Esophagus muscularis mucosa (tissue), 4 donors: ENCODE data around the gene SCARF2.

Experiments
- CTCF ChIP-seq, 3 experiments: fragments of 200-600 bp in 2 of 3; fragments of 450-650 bp in 1 of 3; sonication (generic) in 2 of 3; IDR thresholded peaks; one replicate each; pipeline ENCODE4 v1.5.1; 2017 to 2019; ENCODE audit warnings: antibody characterized with exemption in 3 of 3, mild to moderate bottlenecking in 2 of 3, moderate library complexity in 1 of 3
- EP300 ChIP-seq: sonication (generic); formaldehyde crosslinking; IDR thresholded peaks from one replicate; pipeline ENCODE4 v1.6.1; 2017; ENCODE audit warnings: antibody characterized with exemption
- POLR2A ChIP-seq: fragments of 450-650 bp; IDR thresholded peaks from one replicate; pipeline ENCODE4 v1.6.1; 2017; ENCODE audit warnings: antibody characterized with exemption, moderate library complexity, mild to moderate bottlenecking, low read depth
- POLR2AphosphoS5 ChIP-seq, 2 donors: sonication (generic); formaldehyde crosslinking; IDR thresholded peaks; one replicate each; pipeline ENCODE4 v1.6.1; 2017; ENCODE audit warnings: antibody characterized with exemption in 2 of 2

- TF ChIP-seq POLR2A: no peak
- TF ChIP-seq CTCF (IDR thresholded peaks at IDR 0.05): no peak
- no peak for TF ChIP-seq POLR2AphosphoS5 (IDR thresholded peaks at IDR 0.05)
- TF ChIP-seq EP300: no peak
These were observed 42.1 kb upstream of the SCARF2 start for GRCh38 chr22:20479612-20480196.
